ENCODE data around the gene SPOCK2.
"Not testable (repeated sequence)": the region's sequence is repeated elsewhere in the genome, so short reads cannot be mapped to it uniquely, and the experiment has no call there.

SPOCK2 gene, protein sequence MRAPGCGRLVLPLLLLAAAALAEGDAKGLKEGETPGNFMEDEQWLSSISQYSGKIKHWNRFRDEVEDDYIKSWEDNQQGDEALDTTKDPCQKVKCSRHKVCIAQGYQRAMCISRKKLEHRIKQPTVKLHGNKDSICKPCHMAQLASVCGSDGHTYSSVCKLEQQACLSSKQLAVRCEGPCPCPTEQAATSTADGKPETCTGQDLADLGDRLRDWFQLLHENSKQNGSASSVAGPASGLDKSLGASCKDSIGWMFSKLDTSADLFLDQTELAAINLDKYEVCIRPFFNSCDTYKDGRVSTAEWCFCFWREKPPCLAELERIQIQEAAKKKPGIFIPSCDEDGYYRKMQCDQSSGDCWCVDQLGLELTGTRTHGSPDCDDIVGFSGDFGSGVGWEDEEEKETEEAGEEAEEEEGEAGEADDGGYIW

DNA sequence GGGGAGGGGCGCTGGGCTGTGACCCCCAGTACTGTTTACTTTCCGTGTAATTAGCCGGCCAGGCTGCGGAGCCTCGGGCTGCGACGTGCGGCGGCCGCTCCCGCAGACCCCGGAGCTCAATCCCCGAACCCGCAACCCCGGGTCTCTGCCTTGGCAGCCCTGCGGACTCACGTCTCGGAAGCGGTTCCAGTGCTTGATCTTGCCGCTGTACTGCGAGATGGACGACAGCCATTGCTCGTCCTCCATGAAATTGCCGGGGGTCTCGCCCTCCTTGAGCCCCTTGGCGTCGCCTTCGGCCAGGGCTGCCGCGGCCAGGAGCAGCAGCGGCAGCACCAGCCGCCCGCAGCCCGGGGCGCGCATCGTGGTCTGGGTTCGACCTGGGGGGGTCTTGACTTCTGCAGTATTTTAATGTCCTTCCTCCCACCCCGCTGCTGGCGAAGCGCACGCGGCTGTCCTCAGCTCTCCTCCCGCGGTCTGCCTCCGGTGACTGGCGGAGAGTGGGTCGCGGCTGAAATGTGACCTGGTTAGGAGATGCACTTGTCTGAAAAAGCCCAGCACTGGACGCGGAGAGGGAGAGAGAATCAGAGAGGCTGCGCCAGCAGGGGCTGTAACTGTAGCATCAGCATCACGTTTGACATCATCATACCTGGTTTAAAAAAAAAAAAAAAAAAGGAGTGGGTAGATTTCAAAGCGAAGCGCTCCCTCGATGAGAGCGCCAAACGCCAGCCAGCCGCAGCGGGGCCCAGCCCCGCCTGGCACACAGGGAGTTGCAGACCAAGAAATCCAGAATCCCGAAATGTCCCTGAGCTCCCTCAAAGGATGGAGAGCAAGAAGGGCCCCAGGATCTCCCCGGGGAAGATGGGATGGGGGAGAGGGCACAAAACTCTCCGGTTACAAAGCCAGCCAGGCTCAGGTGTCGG lies at the start of gene SPOCK2:
Gene SPOCK2 (minus strand): TSS at position 583 of the 920 bp plus-strand sequence. CDS start 223 bp downstream, at position 360.
- TF ChIP-seq CTCF (IDR thresholded peaks at IDR 0.05; ENCODE audit: insufficient read depth, low read depth, low read length, missing control alignments), result no peak
- peak; percentile 19 for DNase-seq (ENCODE audit: low read depth)
- H3K4me3 ChIP-seq (ENCODE audit: low read length), result no peak within 1 kb of the TSS

DNA sequence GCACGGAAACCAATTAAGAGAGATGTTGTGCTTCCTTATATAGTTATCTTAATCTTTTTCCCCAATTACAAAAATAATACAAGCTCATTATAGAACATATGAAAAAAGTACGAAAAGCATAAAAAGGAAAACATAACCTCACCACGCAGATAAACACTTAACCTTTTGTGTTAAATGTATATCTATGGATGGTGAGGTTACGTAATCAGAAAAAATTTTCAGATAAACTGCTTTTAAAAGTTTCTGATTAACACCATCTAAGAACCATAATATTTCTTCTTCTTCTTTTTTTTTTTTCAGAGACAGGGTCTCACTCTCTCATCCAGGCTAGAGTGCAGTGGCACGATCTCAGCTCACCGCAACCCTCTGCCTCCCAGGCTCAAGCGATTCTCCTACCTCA lies 49.2 kb upstream of the SPOCK2 start:
- no peak for DNase-seq (ENCODE audit: low read depth)
- H3K4me3 ChIP-seq (ENCODE audit: low read length), result no peak overlapping the region

GRCh38 chr10:72136225-72136624 lies 47.9 kb upstream of the SPOCK2 start:
- not testable (repeated sequence) for H3K4me3 ChIP-seq (ENCODE audit: low read length); DNase-seq (ENCODE audit: low read depth)

More for the DNA sequence above, 49.2 kb upstream of the SPOCK2 start:
- TF ChIP-seq CTCF (IDR thresholded peaks at IDR 0.05; ENCODE audit: insufficient read depth, low read depth, low read length, missing control alignments), result no peak

DNA sequence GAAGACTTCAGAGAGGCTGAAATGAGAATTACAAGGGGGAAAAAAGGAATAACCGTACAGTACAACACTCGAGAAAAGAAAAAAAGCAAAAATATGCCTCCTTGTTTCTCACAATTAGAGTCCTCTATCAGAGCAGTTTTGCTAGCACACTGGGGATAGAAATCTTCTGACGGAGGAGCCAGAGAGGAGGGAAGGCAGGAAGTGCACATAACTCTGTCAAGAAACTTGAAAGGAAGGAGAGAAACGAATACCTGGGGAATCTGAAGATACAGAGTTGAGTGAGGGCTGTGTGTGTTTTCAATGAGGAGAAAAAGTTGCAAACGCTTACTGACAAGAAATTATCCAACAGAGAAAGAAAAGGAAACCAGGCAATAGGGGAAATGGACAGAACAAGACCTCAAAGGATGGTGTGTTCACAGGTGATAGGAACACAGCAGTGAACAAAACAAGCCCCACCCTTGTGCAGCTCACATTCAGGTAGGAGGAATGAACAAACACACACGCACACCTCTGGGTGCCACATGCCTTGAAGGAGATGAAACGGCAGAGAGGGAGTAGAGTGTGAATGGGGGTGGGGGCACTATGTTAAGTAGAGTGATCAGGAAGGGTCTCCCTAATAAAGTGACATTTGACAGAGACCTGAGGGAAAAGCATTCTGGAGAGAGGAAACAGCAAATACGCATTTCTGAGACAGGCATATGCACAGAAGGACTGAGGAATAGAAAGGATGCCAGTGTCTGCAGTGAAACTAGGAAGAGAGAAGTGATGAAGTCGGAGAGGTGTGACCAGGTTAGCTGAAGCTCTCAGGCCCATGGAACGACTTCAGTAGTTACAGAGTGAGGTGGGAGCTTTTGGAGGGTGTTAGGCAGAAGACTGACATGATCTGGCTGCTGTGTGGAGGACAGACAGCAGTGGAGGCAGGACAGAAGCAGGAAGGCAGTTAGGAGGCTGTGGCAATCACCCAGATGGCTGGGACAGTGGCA lies 46.7 kb upstream of the SPOCK2 start:
- TF ChIP-seq CTCF (IDR thresholded peaks at IDR 0.05; ENCODE audit: insufficient read depth, low read depth, low read length, missing control alignments), result no peak
- DNase-seq (ENCODE audit: low read depth), result peak; percentile 8
- no peak overlapping the region for H3K4me3 ChIP-seq (ENCODE audit: low read length)

DNA sequence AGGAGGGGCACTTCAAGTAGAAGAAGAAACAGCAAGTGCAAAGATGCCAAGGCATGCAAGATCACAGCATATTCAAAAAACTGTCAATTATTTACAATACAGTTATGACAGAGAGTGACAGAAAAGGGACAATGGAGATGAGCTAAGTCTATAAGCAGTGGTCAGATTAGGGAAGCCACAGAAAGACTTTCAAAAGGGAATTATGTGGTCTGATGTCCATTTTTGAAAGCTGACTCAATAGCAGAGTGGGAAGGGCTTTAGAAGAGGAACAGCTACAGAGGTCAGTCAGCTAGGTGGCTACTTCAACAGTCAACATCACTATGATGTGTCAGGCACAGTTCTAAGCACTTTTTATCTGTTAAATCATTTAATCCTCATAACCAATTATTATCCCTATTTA lies 45.2 kb upstream of the SPOCK2 start:
- no peak overlapping the region for H3K4me3 ChIP-seq (ENCODE audit: low read length)
- no peak for TF ChIP-seq CTCF (IDR thresholded peaks at IDR 0.05; ENCODE audit: insufficient read depth, low read depth, low read length, missing control alignments)
- DNase-seq (ENCODE audit: low read depth), result no peak

DNA sequence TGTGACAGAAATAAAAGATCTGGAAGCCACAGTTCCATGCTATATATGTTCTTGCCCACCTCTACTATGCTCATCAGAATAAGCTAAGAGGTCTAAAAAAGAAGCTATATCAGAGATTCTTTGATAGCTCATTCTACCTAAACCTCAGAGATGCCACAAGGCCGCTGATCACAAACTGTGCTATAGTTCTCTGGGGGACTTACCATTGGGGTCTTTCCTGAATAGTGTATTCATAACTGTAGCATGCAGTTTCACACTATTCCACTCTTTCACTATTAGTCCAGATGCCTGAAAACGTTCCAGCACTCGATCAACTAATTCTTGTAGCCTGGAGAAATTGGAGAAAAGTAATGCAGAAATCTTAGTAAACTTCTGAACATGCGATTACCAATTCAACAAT lies 44.5 kb upstream of the SPOCK2 start:
- no peak for DNase-seq (ENCODE audit: low read depth)
- TF ChIP-seq CTCF (IDR thresholded peaks at IDR 0.05; ENCODE audit: insufficient read depth, low read depth, low read length, missing control alignments), result no peak
- no peak overlapping the region for H3K4me3 ChIP-seq (ENCODE audit: low read length)
